Epithelial cell of prostate (primary cell): Measurements from ENCODE around the gene LGALS14.
"Not testable (repeated sequence)": the region's sequence is repeated elsewhere in the genome, so short reads cannot be mapped to it uniquely, and the experiment has no call there.

Experiments used
- DNase-seq: peaks from one replicate; pipeline ENCODE4 v3.0.0-alpha.2; 2011; ENCODE audit warnings: low read depth, low spot score
- H3K27ac ChIP-seq: fragments of 450-650 bp; 2 replicates; pipeline ENCODE4 v1.5.1; 2017; ENCODE audit warnings: mild to moderate bottlenecking

LGALS14 gene

DNA sequence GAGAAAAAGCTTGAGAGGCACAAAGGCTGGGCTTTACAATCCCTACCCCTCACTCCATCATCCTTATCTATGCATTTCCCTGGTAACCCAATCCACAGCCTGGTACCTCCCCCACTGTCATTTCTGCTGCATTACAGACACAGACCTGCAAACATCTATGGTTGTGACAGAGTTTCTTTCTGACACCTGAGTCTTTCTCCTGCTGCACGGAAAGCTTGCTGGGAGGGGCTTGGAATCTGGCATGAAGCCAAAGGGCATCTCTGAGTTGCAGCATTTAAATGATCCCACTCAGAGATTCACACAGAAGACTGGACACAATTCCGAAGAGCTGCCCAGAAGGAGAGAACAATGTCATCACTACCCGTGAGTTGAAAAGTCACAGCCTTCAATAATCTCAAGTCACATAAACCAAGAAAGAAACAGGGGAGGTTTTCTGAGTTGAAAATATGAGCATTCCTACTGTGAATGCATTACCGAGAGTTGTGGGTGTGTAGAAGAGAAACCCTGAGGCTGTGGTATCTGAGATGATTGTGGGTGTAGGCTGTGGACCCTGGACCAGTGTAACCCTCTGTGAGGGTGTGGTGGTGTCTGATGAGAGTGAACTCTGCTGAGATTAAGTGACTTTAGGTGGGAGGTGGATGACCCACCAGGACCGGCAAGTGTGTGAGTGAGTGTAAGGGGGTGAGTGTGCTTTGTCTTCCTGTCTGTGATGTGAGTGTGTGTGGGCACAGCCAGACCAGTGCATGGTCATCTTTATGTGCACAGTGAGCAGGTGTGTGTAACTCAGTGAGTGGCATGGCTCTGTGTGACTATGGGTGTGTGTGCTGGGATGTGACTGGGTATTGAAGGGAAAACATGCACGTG lies at the start of gene LGALS14:
Gene LGALS14, plus strand, starts transcription at position 301 of the 864 bp plus-strand sequence. Its CDS starts 48 bp downstream, at position 349.
- DNase-seq, result no peak

GRCh38 chr19:39655613-39656012 lies 48.7 kb upstream of the LGALS14 start, which contains the start of gene LGALS16:
TSS of gene LGALS16 (plus strand) at chr19:39655913. CDS start at chr19:39655962, 49 bp downstream.
- DNase-seq, result no peak
- no peak within 1 kb of the TSS for H3K27ac ChIP-seq

More for the DNA sequence above, at the start of gene LGALS14:
- no peak within 1 kb of the TSS for H3K27ac ChIP-seq

GRCh38 chr19:39659791-39660190 lies 44.5 kb upstream of the LGALS14 start:
- no peak for DNase-seq

GRCh38 chr19:39660661-39661060 lies 43.6 kb upstream of the LGALS14 start:
- no peak for DNase-seq
- H3K27ac ChIP-seq, result no peak overlapping the region

More at GRCh38 chr19:39659791-39660190, 44.5 kb upstream of the LGALS14 start:
- H3K27ac ChIP-seq, result no peak overlapping the region

DNA sequence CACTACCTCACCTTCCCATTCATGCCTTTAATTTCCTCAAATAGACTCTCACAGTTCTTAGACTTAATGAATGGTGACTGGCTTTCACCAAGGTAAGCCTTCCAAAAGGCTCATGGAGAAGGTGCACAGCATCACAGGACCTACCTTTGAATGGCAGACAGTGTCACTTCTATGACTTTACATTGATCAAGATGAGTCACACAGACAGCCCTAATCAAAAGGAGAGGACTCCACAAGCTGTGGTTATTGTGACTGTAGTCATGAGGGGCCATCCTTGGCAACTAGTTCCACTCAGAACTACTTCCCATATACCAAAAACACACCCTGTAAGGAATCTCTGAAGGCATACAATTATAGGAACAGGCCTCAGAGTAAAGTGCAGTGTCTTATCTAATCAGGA lies 42.7 kb upstream of the LGALS14 start:
- DNase-seq, result no peak
- no peak overlapping the region for H3K27ac ChIP-seq

GRCh38 chr19:39669860-39670259 lies 34.4 kb upstream of the LGALS14 start:
- not testable (repeated sequence) for H3K27ac ChIP-seq, DNase-seq

- no peak for DNase-seq
- H3K27ac ChIP-seq, result no peak overlapping the region
Measured at GRCh38 chr19:39670998-39671397, 33.3 kb upstream of the LGALS14 start.

GRCh38 chr19:39671739-39672363 lies 32.4 kb upstream of the LGALS14 start:
- DNase-seq, result no peak
- H3K27ac ChIP-seq, result no peak overlapping the region

DNA sequence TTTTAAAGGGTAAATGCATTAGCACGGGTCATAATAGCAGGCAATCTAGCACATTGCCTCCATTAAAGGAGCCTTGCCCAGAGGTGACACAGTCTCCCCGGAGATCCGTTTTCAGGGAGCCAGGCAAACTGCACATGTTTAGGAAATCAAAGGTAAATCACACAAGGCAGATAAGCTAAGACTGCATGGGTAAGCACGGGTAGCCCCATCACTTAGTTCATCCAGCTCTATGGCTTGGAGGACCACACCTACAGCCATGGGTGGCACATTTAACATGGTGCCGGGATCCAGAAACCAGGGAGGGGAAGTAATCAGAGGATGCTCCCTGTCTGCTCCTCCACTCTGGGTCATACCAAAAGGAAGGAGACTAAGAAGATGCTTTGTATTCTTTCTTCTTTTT lies 31.8 kb upstream of the LGALS14 start:
- no peak for DNase-seq
- no peak overlapping the region for H3K27ac ChIP-seq

GRCh38 chr19:39673862-39674261 lies 30.4 kb upstream of the LGALS14 start:
- H3K27ac ChIP-seq, DNase-seq: not testable (repeated sequence)

DNA sequence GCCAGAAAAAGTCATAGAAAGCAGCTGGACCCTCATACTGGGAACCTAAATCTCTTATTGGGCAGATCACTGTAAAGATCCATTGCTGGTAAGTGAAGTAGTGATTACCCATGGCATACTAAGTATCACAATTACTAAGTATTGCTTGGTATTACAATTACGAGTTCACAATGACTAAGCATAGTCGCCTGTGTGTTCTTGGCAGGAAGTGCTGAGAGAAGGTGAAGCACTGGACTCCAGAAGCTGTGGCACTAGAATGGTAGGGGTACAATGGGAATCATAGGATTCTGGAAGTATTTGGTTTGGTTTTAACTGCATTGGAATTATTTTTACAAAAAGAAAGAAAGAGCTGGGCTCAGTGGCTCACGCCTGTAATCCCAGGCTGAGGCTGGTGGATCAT lies 28.3 kb upstream of the LGALS14 start:
- no peak overlapping the region for H3K27ac ChIP-seq
- no peak for DNase-seq

- no peak overlapping the region for H3K27ac ChIP-seq
- peak; percentile 18 for DNase-seq
Measured at GRCh38 chr19:39677961-39678889, 26.1 kb upstream of the LGALS14 start.

GRCh38 chr19:39679056-39679790 lies 25.1 kb upstream of the LGALS14 start:
- DNase-seq, result no peak
- no peak overlapping the region for H3K27ac ChIP-seq

- DNase-seq, result no peak
- no peak overlapping the region for H3K27ac ChIP-seq
Measured at GRCh38 chr19:39679791-39680168, 24.5 kb upstream of the LGALS14 start.

DNA sequence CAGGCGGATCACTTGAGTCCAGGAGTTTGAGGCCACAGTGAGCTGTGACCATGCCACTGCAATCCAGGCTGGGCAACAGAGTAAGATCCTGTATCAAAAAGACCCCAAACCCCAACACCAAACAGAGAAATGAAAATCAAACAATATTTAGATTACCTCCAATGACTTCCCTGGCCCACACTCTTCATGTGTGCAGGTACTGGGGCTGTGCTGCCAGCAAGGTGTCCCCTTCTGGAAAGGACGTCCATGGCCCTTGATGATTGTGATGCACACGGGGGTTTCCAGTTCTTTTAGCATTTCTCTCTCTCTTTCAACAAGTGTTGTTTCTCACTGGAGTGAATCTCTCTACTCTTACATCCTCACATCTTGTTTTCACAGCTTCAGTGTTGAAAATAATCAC lies 23.7 kb upstream of the LGALS14 start:
- no peak for DNase-seq

DNA sequence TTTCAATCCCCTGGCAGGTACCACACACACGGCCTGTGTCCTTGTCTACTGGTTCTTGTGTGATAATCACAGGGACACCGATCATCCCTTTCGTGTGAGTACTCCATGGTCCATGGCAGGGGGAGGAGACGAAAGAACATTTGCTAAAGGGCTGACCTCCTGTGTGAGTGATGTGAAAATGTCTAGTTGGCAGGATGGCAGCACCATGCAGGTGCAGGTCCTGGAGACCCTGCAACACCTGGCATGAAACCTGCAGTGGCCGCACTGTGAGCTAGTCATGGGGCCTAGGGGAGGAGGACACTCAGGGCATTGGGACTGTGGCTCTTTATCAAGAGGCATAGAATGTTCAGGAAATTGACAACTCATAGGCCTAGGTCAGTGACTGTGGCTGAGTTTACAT lies 22.9 kb upstream of the LGALS14 start:
- DNase-seq, result no peak
- no peak overlapping the region for H3K27ac ChIP-seq

More for the DNA sequence above, 23.7 kb upstream of the LGALS14 start:
- no peak overlapping the region for H3K27ac ChIP-seq

GRCh38 chr19:39684267-39684666 lies 20.0 kb upstream of the LGALS14 start:
- no peak for DNase-seq
- no peak overlapping the region for H3K27ac ChIP-seq

DNA sequence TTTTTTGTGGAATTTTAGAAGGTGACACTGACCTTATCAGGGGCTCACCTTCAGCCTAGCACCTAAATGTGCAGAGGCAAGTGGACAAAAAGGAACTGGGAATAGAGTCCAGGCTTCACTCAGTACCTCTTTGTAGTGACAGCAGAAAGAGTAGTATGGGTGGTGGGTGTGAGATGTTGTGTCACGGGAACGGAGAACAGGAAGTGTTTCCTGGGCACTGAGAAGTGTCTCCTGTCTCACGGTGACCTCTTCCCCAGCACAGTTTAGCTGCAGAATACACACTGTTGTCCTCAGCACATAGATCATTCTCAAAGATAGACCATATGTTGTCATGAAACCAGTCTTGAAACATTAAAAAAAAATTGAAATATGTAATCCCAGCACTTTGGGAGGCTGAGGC lies 17.5 kb upstream of the LGALS14 start:
- no peak overlapping the region for H3K27ac ChIP-seq
- DNase-seq, result no peak

DNA sequence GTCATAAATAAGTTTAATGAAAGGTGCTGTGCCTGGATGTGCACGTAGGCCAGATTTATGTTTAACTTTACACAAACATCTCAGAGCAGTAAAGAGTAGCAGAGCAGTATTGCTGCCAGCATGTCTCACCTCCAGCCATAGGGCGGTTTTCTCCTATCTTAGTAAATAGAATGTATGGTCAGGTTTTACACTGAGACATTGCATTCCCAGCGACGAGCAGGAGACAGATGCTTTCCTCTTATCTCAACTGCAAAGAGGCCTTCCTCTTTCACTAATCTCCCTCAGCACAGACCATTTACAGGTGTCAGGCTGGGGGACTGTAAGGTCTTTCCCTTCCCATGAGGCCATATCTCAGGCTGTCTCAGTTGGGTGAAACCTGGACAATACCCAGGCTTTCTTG lies 15.6 kb upstream of the LGALS14 start:
- DNase-seq, H3K27ac ChIP-seq: not testable (repeated sequence)

GRCh38 chr19:39692166-39692565 lies 12.1 kb upstream of the LGALS14 start:
- H3K27ac ChIP-seq, result no peak overlapping the region
- no peak for DNase-seq
